OCI-LY1 (cell line): Measurements from ENCODE around the gene LRRC36.

Experiments
- EZH2 ChIP-seq: fragments of 200-600 bp; sonication (generic), shearing (Covaris generic); IDR thresholded peaks from 2 replicates; pipeline ENCODE4 v1.8.0; 2017; ENCODE audit warnings: borderline replicate concordance, mixed run types, mild to moderate bottlenecking, antibody characterized with exemption, low read length, moderate library complexity, mixed read lengths
- TF ChIP-seq, protein P1 (sequence below): fragments of 200-600 bp; sonication (generic), shearing (Covaris generic); IDR thresholded peaks from 2 replicates; pipeline ENCODE4 v1.5.1; 2017; ENCODE audit warnings: mild to moderate bottlenecking, antibody characterized with exemption, low read length, moderate library complexity, mixed read lengths

DNA sequence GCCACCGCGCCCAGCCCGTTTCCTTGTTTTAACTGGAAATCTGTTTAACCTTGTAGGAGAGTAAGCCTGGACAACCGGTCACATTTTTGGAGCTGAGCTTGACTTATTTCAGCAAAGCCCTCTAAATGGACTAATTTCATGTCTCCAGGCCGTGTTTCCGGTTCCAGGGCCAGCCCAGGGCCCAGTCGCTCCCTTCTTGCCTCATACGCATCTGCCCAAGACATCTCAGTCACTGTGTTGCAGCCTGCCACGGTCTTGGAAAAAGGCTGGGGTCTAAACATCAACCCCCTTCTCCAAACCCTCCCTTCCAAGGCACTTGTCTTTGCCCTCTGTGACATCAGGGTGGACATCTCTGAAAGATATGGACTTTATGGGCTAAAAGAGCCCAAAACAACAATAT is 28.3 kb upstream of the LRRC36 start:
- TF ChIP-seq, protein P1, sequence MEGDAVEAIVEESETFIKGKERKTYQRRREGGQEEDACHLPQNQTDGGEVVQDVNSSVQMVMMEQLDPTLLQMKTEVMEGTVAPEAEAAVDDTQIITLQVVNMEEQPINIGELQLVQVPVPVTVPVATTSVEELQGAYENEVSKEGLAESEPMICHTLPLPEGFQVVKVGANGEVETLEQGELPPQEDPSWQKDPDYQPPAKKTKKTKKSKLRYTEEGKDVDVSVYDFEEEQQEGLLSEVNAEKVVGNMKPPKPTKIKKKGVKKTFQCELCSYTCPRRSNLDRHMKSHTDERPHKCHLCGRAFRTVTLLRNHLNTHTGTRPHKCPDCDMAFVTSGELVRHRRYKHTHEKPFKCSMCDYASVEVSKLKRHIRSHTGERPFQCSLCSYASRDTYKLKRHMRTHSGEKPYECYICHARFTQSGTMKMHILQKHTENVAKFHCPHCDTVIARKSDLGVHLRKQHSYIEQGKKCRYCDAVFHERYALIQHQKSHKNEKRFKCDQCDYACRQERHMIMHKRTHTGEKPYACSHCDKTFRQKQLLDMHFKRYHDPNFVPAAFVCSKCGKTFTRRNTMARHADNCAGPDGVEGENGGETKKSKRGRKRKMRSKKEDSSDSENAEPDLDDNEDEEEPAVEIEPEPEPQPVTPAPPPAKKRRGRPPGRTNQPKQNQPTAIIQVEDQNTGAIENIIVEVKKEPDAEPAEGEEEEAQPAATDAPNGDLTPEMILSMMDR: no peak
- no peak for TF ChIP-seq EZH2
